ENCODE results near the gene ITGB4. TPM values are rescaled to one million over a fixed set of nuclear protein-coding genes. Genes with fewer than 3 reads are reported as not detected.

The ITGB4 gene
- total and polyA plus RNA-seq, 2 of the 13 experiments (the other 11 are each of a cell fraction or from before 2014, with no cell fraction given) = 6.9 to 14.5 TPM

DNA sequence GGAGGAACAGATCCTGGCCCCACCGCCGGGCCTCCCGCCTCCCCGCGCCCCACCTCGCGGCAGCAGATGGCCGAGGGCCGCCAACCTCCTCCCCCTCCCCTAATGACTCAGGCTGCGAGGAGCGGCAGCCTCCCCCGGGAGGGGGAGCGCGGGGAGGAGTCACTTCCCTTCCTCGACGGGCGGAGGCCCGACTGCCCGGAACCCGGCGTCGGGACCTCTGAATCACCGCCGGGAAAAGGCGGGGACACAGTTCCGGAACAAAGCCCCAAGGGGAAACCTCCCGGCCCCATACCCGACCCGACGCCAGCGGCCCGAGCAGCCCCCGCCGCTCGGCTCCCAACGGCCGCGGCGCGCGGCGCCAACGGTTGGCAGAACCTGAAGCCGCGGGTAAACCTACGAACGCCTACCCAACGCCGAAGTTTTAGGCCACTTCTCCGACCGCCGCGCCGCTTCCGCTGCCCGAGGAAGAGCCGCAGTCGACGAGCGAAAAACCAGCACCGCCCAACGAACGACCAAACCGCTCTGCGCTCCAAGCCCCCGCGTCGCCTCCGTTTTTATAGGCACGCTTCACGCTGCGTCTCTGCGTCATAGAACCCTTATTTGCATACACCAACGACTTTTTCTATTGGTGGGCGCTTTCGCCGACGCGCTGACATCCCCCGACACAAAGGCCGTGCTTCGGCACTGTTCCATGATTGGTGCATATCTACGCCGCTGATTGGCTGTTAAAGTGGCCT lies 58.2 kb downstream of the ITGB4 start (continued):
- peak; percentile 92 for TF ChIP-seq GATAD1 (CRISPR knock-in tag; IDR thresholded peaks at IDR 0.05)
- TF ChIP-seq KAT2B (IDR thresholded peaks at IDR 0.05; ENCODE audit: borderline replicate concordance, low read depth, low read length) = 0 out of 2 replicates have a peak, but pooled peaks have one; percentile 9
- TF ChIP-seq, protein P1, sequence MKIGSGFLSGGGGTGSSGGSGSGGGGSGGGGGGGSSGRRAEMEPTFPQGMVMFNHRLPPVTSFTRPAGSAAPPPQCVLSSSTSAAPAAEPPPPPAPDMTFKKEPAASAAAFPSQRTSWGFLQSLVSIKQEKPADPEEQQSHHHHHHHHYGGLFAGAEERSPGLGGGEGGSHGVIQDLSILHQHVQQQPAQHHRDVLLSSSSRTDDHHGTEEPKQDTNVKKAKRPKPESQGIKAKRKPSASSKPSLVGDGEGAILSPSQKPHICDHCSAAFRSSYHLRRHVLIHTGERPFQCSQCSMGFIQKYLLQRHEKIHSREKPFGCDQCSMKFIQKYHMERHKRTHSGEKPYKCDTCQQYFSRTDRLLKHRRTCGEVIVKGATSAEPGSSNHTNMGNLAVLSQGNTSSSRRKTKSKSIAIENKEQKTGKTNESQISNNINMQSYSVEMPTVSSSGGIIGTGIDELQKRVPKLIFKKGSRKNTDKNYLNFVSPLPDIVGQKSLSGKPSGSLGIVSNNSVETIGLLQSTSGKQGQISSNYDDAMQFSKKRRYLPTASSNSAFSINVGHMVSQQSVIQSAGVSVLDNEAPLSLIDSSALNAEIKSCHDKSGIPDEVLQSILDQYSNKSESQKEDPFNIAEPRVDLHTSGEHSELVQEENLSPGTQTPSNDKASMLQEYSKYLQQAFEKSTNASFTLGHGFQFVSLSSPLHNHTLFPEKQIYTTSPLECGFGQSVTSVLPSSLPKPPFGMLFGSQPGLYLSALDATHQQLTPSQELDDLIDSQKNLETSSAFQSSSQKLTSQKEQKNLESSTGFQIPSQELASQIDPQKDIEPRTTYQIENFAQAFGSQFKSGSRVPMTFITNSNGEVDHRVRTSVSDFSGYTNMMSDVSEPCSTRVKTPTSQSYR (CRISPR knock-in tag; IDR thresholded peaks at IDR 0.05; ENCODE audit: borderline replicate concordance) = peak; percentile 56; the same call in 1 of the 2 replicates
- TF ChIP-seq ZNF552 (CRISPR knock-in tag; IDR thresholded peaks at IDR 0.05; ENCODE audit: borderline replicate concordance) = peak; percentile 57; the same call in 1 of the 2 replicates
- TF ChIP-seq ZSCAN30 (CRISPR knock-in tag; IDR thresholded peaks at IDR 0.05) = peak; percentile 91; the same call in 1 of the 2 replicates
- no peak for TF ChIP-seq MBD4 (IDR thresholded peaks at IDR 0.05; ENCODE audit: borderline replicate concordance, low read length)
- TF ChIP-seq ZNF570 (CRISPR knock-in tag; IDR thresholded peaks at IDR 0.05; ENCODE audit: borderline replicate concordance) = no peak
- TF ChIP-seq, protein P2, sequence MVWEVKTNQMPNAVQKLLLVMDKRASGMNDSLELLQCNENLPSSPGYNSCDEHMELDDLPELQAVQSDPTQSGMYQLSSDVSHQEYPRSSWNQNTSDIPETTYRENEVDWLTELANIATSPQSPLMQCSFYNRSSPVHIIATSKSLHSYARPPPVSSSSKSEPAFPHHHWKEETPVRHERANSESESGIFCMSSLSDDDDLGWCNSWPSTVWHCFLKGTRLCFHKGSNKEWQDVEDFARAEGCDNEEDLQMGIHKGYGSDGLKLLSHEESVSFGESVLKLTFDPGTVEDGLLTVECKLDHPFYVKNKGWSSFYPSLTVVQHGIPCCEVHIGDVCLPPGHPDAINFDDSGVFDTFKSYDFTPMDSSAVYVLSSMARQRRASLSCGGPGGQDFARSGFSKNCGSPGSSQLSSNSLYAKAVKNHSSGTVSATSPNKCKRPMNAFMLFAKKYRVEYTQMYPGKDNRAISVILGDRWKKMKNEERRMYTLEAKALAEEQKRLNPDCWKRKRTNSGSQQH (CRISPR knock-in tag; IDR thresholded peaks at IDR 0.05; ENCODE audit: low read depth) = peak; percentile 86; the same call in 1 of the 2 replicates
- TF ChIP-seq, protein P3, sequence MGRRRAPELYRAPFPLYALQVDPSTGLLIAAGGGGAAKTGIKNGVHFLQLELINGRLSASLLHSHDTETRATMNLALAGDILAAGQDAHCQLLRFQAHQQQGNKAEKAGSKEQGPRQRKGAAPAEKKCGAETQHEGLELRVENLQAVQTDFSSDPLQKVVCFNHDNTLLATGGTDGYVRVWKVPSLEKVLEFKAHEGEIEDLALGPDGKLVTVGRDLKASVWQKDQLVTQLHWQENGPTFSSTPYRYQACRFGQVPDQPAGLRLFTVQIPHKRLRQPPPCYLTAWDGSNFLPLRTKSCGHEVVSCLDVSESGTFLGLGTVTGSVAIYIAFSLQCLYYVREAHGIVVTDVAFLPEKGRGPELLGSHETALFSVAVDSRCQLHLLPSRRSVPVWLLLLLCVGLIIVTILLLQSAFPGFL (CRISPR knock-in tag; IDR thresholded peaks at IDR 0.05) = peak; percentile 65; the same call in 1 of the 2 replicates
- TF ChIP-seq KDM5A (IDR thresholded peaks at IDR 0.05; ENCODE audit: borderline replicate concordance, low read length) = 0 out of 2 replicates have a peak, but pooled peaks have one; percentile 39
- TF ChIP-seq, protein P4, sequence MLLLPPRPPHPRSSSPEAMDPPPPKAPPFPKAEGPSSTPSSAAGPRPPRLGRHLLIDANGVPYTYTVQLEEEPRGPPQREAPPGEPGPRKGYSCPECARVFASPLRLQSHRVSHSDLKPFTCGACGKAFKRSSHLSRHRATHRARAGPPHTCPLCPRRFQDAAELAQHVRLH (CRISPR knock-in tag; IDR thresholded peaks at IDR 0.05; ENCODE audit: borderline replicate concordance, low read depth) = peak; percentile 98
- TF ChIP-seq, protein P5, sequence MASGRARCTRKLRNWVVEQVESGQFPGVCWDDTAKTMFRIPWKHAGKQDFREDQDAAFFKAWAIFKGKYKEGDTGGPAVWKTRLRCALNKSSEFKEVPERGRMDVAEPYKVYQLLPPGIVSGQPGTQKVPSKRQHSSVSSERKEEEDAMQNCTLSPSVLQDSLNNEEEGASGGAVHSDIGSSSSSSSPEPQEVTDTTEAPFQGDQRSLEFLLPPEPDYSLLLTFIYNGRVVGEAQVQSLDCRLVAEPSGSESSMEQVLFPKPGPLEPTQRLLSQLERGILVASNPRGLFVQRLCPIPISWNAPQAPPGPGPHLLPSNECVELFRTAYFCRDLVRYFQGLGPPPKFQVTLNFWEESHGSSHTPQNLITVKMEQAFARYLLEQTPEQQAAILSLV (CRISPR knock-in tag; IDR thresholded peaks at IDR 0.05; ENCODE audit: borderline replicate concordance) = peak; percentile 91
- 0 out of 2 replicates have a peak, but pooled peaks have one; percentile 39 for TF ChIP-seq ZNF629 (CRISPR knock-in tag; conservative IDR thresholded peaks at IDR 0.05)
- no peak for TF ChIP-seq PCBP2 (optimal IDR thresholded peaks at IDR 0.05; ENCODE audit: low read depth, low read length, poor library complexity, severe bottlenecking)
- TF ChIP-seq, protein P6, sequence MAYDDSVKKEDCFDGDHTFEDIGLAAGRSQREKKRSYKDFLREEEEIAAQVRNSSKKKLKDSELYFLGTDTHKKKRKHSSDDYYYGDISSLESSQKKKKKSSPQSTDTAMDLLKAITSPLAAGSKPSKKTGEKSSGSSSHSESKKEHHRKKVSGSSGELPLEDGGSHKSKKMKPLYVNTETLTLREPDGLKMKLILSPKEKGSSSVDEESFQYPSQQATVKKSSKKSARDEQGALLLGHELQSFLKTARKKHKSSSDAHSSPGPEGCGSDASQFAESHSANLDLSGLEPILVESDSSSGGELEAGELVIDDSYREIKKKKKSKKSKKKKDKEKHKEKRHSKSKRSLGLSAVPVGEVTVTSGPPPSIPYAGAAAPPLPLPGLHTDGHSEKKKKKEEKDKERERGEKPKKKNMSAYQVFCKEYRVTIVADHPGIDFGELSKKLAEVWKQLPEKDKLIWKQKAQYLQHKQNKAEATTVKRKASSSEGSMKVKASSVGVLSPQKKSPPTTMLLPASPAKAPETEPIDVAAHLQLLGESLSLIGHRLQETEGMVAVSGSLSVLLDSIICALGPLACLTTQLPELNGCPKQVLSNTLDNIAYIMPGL (CRISPR knock-in tag; IDR thresholded peaks at IDR 0.05; ENCODE audit: borderline replicate concordance in 1 of 2, low read depth in 1 of 2) = peak; percentile 89 to 96
- TF ChIP-seq, protein P7, sequence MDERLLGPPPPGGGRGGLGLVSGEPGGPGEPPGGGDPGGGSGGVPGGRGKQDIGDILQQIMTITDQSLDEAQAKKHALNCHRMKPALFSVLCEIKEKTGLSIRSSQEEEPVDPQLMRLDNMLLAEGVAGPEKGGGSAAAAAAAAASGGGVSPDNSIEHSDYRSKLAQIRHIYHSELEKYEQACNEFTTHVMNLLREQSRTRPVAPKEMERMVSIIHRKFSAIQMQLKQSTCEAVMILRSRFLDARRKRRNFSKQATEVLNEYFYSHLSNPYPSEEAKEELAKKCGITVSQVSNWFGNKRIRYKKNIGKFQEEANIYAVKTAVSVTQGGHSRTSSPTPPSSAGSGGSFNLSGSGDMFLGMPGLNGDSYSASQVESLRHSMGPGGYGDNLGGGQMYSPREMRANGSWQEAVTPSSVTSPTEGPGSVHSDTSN (CRISPR knock-in tag; IDR thresholded peaks at IDR 0.05) = no peak
- TF ChIP-seq LCORL (IDR thresholded peaks at IDR 0.05) = no peak
- TF ChIP-seq LCORL (CRISPR knock-in tag; IDR thresholded peaks at IDR 0.05) = no peak
